Panc1 (cell line): ENCODE results near the gene MREG. TPM values are rescaled to one million over a fixed set of nuclear protein-coding genes. Genes with fewer than 3 reads are reported as not detected.

ENCODE experiments used
- ATAC-seq: fragments of 200-7000 bp; cut with Tn5 transposase; 2 replicates; pipeline ENCODE4 v1.9.1; 2020; ENCODE audit warnings: mild to moderate bottlenecking, moderate library complexity
- BruUV-seq: library from RNA; stranded (reverse); fragments of 400-500 nt; replicated peaks from 2 replicates; lab custom pipeline; 2021; lab: Mats Ljungman, UMichigan
- CTCF ChIA-PET: fragments of 300-600 bp; sonication (Branson Sonifier 250); formaldehyde crosslinking; loops from one replicate; lab custom pipeline; 2022; ENCODE audit warnings: antibody characterized with exemption; lab: Charles Lee
- POLR2A ChIA-PET: fragments of 300-600 bp; sonication (Branson Sonifier 250); formaldehyde crosslinking; loops from one replicate; lab custom pipeline; 2022; ENCODE audit warnings: antibody characterized with exemption; lab: Charles Lee
- DNase-seq: peaks from one replicate; pipeline ENCODE4 v3.0.0-alpha.2; 2010; ENCODE audit warnings: low read depth, low spot score
- H3K27ac ChIP-seq: 2 replicates; pipeline ENCODE4 v1.5.1; 2011; ENCODE audit warnings: mild to moderate bottlenecking, low read length, inconsistent platforms
- H3K27me3 ChIP-seq: fragments of 200-500 bp; sonication (Bioruptor generic); 2 replicates; pipeline ENCODE4 v1.6.0; 2014; ENCODE audit warnings: low read length, inconsistent platforms; ENCODE audit not compliant: control insufficient read depth, insufficient read depth
- H3K36me3 ChIP-seq: fragments of 200-500 bp; sonication (Bioruptor generic); 2 replicates; pipeline ENCODE4 v1.5.1; 2014; ENCODE audit warnings: inconsistent platforms, mild to moderate bottlenecking, low read length, moderate library complexity; ENCODE audit not compliant: control insufficient read depth, insufficient read depth
- H3K4me1 ChIP-seq: 2 replicates; pipeline ENCODE4 v1.5.1; 2011; ENCODE audit warnings: inconsistent platforms, mild to moderate bottlenecking, low read length, moderate library complexity; ENCODE audit not compliant: control insufficient read depth, insufficient read depth
- H3K4me3 ChIP-seq, 2 experiments: 2 replicates each; pipeline ENCODE4 v1.5.1; 2011 to 2012; ENCODE audit warnings: low read depth in 2 of 2, low read length in 2 of 2, mild to moderate bottlenecking in 2 of 2, inconsistent platforms in 1 of 2, moderate library complexity in 1 of 2
- H3K9me3 ChIP-seq: fragments of 200-500 bp; sonication (Bioruptor generic); 2 replicates; pipeline ENCODE4 v1.5.1; 2014; ENCODE audit warnings: low read depth, mild to moderate bottlenecking, inconsistent platforms, low read length, moderate library complexity; ENCODE audit not compliant: control insufficient read depth, insufficient read depth
- POLR2AphosphoS5 ChIP-seq: IDR thresholded peaks from 2 replicates; pipeline ENCODE4 v1.6.1; 2012; ENCODE audit warnings: mild to moderate bottlenecking, low read depth, low read length, moderate library complexity
- SIN3A ChIP-seq: IDR thresholded peaks from 2 replicates; pipeline ENCODE4 v1.6.1; 2012; ENCODE audit warnings: low read depth, mild to moderate bottlenecking, low read length, moderate library complexity, borderline replicate concordance; ENCODE audit not compliant: insufficient read depth
- TCF7L2 ChIP-seq: IDR thresholded peaks from 2 replicates; pipeline ENCODE4 v1.6.1; 2011; ENCODE audit warnings: mild to moderate bottlenecking, low read depth, low read length, inconsistent platforms
- in situ Hi-C: cut with HindIII; loops from 2 replicates; pipeline ENCODE4 v1.10.0; 2016; ENCODE audit warnings: low sequenced_read_pairs, low pct_unique_long_range_greater_than_20kb
- intact Hi-C: fragments of 100-400 bp; cut with micrococcal nuclease; formaldehyde crosslinking; loops from one replicate; pipeline ENCODE4 v1.10.0; 2022; ENCODE audit not compliant: unreplicated experiment
- total RNA-seq: library from RNA; stranded (reverse); gene quantifications from one replicate; pipeline ENCODE4 v1.2.1, GENCODE V29; 2021; ENCODE audit not compliant: unreplicated experiment
- TF ChIP-seq, protein P1 (sequence below): fragments of 450-650 bp; IDR thresholded peaks from 2 replicates; pipeline ENCODE4 v1.5.1; 2017; ENCODE audit warnings: mild to moderate bottlenecking
- TF ChIP-seq, protein P2 (sequence below), 2 experiments: IDR thresholded peaks; 2 replicates each; pipeline ENCODE4 v1.6.1; 2011 to 2012; ENCODE audit warnings: low read depth in 2 of 2, control low read depth in 1 of 2, low read length in 1 of 2, mild to moderate bottlenecking in 1 of 2, moderate library complexity in 1 of 2; ENCODE audit not compliant: insufficient read depth in 1 of 2

Gene MREG
- total RNA-seq, 1 experiment from 2014 or later, result 19.2 TPM

DNA sequence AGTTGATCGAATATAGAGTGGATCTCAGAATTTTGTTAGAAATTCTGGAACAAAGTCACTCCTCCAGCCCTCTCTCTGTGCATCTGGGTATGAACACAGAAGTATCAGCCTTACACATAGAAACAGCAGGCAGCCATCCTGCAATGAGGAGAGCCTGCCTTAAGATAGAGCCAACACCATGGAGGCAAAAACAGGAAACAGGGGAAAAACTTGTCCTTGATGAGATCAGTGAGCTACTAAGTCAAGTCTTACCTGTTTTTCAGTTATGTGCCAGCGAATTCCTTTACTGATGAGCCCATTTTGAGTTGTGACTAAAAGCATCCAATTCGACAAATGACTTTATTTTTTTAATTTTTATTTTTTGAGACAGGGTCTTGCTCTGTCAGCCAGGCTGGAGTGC is 26.6 kb upstream of the MREG start:
- no peak for DNase-seq
- Histone ChIP-seq H3K4me1 (no peaks in the 10 kb centered on the region), H3K27me3 (no peaks in the 10 kb centered on the region), H3K36me3 (no peaks in the 10 kb centered on the region), H3K4me3 (no peak overlapping the region), H3K9me3 (no peaks in the 10 kb centered on the region), H3K27ac (no peak overlapping the region)
- in situ Hi-C loops (no loop called here), intact Hi-C loops (no loop called here)
- TF ChIP-seq TCF7L2 (no peak), SIN3A (no peak), POLR2AphosphoS5 (no peak)
- TF ChIP-seq, protein P1, sequence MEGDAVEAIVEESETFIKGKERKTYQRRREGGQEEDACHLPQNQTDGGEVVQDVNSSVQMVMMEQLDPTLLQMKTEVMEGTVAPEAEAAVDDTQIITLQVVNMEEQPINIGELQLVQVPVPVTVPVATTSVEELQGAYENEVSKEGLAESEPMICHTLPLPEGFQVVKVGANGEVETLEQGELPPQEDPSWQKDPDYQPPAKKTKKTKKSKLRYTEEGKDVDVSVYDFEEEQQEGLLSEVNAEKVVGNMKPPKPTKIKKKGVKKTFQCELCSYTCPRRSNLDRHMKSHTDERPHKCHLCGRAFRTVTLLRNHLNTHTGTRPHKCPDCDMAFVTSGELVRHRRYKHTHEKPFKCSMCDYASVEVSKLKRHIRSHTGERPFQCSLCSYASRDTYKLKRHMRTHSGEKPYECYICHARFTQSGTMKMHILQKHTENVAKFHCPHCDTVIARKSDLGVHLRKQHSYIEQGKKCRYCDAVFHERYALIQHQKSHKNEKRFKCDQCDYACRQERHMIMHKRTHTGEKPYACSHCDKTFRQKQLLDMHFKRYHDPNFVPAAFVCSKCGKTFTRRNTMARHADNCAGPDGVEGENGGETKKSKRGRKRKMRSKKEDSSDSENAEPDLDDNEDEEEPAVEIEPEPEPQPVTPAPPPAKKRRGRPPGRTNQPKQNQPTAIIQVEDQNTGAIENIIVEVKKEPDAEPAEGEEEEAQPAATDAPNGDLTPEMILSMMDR, result no peak
- TF ChIP-seq, protein P2, sequence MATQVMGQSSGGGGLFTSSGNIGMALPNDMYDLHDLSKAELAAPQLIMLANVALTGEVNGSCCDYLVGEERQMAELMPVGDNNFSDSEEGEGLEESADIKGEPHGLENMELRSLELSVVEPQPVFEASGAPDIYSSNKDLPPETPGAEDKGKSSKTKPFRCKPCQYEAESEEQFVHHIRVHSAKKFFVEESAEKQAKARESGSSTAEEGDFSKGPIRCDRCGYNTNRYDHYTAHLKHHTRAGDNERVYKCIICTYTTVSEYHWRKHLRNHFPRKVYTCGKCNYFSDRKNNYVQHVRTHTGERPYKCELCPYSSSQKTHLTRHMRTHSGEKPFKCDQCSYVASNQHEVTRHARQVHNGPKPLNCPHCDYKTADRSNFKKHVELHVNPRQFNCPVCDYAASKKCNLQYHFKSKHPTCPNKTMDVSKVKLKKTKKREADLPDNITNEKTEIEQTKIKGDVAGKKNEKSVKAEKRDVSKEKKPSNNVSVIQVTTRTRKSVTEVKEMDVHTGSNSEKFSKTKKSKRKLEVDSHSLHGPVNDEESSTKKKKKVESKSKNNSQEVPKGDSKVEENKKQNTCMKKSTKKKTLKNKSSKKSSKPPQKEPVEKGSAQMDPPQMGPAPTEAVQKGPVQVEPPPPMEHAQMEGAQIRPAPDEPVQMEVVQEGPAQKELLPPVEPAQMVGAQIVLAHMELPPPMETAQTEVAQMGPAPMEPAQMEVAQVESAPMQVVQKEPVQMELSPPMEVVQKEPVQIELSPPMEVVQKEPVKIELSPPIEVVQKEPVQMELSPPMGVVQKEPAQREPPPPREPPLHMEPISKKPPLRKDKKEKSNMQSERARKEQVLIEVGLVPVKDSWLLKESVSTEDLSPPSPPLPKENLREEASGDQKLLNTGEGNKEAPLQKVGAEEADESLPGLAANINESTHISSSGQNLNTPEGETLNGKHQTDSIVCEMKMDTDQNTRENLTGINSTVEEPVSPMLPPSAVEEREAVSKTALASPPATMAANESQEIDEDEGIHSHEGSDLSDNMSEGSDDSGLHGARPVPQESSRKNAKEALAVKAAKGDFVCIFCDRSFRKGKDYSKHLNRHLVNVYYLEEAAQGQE (IDR thresholded peaks at IDR 0.05; ENCODE audit: insufficient read depth in 1 of 2, low read depth in 2 of 2, low read length in 1 of 2), result no peak
- ATAC-seq, result no peak
- CTCF ChIA-PET, result no interaction called here
- no TSS peak for BruUV-seq
- POLR2A ChIA-PET, result no interaction called here

DNA sequence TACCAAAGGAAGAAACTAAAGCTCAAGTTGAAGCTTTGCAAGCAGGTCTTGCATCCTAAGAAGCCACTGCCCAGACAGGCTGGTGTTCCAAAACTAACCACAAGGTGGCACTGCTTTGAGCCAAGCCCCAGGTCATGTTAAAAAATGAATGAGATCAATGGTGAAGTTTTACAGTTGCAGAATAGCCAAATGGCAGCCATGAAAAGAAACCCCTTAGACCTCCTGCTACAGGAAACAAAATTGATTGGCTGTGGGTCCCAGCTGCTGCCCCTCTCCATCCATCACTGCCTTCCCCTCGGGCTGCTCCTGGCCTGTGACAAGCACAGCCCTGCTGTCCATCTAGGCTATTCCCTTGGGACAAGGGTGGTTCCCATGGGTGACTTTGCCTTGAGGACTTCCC is 20.7 kb upstream of the MREG start:
- no TSS peak for BruUV-seq
- no peaks in the 10 kb centered on the region for H3K36me3 ChIP-seq

More for the DNA sequence above, 20.7 kb upstream of the MREG start:
- no peak for TF ChIP-seq SIN3A
- TF ChIP-seq, protein P1, result peak; percentile 92
- CTCF ChIA-PET, result interaction anchor here (0.6 to 1.5 kb wide), 3 partner anchors 11 to 33 kb away, joined by 3 read pairs; no protein-coding TSS in a partner anchor
- H3K27ac ChIP-seq, result no peak overlapping the region
- in situ Hi-C loops (no loop called here), intact Hi-C loops (no loop called here)
- POLR2A ChIA-PET, result no interaction called here
- DNase-seq, result no peak
- peak; percentile 83 for ATAC-seq
- H3K4me3 ChIP-seq, result no peak overlapping the region
- H3K4me1 ChIP-seq, result no peaks in the 10 kb centered on the region
- no peaks in the 10 kb centered on the region for H3K9me3 ChIP-seq
- no peaks in the 10 kb centered on the region for H3K27me3 ChIP-seq
